Measurements from ENCODE around the gene LDLR.
"Not testable (repeated sequence)": the region's sequence is repeated elsewhere in the genome, so short reads cannot be mapped to it uniquely, and the experiment has no call there.

Gene LDLR

GRCh38 chr19:11115895-11116446 is 26.7 kb downstream of the LDLR start:
- no peak overlapping the region for H2BK120ac ChIP-seq (ENCODE audit: low read depth, low read length)
- H2AK5ac ChIP-seq (ENCODE audit: low read depth, low read length): no peak overlapping the region
- WGBS, 2 donors (ENCODE audit: extremely low coverage in 2 of 2, insufficient read length in 2 of 2, insufficient replicate concordance in 1 of 2): no CpG with 5 or more reads among the region's 11 CpGs

GRCh38 chr19:11116507-11116906 is 27.2 kb downstream of the LDLR start:
- no peak for DNase-seq (ENCODE audit: low spot score)
- Histone ChIP-seq H2BK120ac (ENCODE audit: low read depth, low read length) (no peak overlapping the region), H3K4me2 (ENCODE audit: insufficient read depth, low read length, poor library complexity, severe bottlenecking) (no peak overlapping the region), H3K14ac (ENCODE audit: low read length) (no peak overlapping the region), H3K79me1 (ENCODE audit: low read depth, low read length) (peaks cover 9% of the 10 kb centered on the region), H3K4me3 (ENCODE audit: low read length in 2 of 2) (no peak overlapping the region), H3K9me3 (replicated peaks in 1 of 2; ENCODE audit: control insufficient read depth in 2 of 2, insufficient read depth in 1 of 2, low read depth in 1 of 2, low read length in 2 of 2) (peaks cover 0 to 2% of the 10 kb centered on the region in 2 donors), H3K36me3 (replicated peaks in 1 of 2; ENCODE audit: control insufficient read depth in 2 of 2, insufficient read depth in 2 of 2, low read length in 2 of 2) (peaks cover 71 to 97% of the 10 kb centered on the region in 2 donors), H3K27ac (replicated peaks; ENCODE audit: low read length) (no peak overlapping the region), H2BK5ac (ENCODE audit: low read length) (peak overlapping the region; percentile 39), H4K91ac (ENCODE audit: low read depth, low read length, poor library complexity) (no peak overlapping the region), H2AK5ac (ENCODE audit: low read depth, low read length) (no peak overlapping the region), H3K4me1 (ENCODE audit: control insufficient read depth in 2 of 2, insufficient read depth in 1 of 2, low read depth in 1 of 2, low read length in 2 of 2) (no peaks in the 10 kb centered on the region), H3K27me3 (ENCODE audit: control insufficient read depth in 3 of 3, insufficient read depth in 3 of 3, low read depth in 1 of 3, low read length in 3 of 3) (no peaks in the 10 kb centered on the region), H3K23ac (ENCODE audit: low read depth, low read length, poor library complexity) (no peak overlapping the region), H2AFZ (ENCODE audit: low read length) (no peak overlapping the region), H3K4ac (ENCODE audit: low read length) (no peak overlapping the region), H2BK12ac (ENCODE audit: low read length) (no peak overlapping the region), H4K8ac (ENCODE audit: low read depth, low read length) (peak overlapping the region; percentile 82), H3K9ac (ENCODE audit: low read depth, low read length, poor library complexity) (no peak overlapping the region), H3K18ac (ENCODE audit: low read length) (no peak overlapping the region), H2BK15ac (ENCODE audit: low read length) (no peak overlapping the region)
- no CpG with 5 or more reads among the region's 9 CpGs for WGBS, 2 donors (ENCODE audit: extremely low coverage in 2 of 2, insufficient read length in 2 of 2, insufficient replicate concordance in 1 of 2)

More at GRCh38 chr19:11115895-11116446, 26.7 kb downstream of the LDLR start:
- no peak overlapping the region for H3K4me3 ChIP-seq (ENCODE audit: low read length in 2 of 2)
- no peak overlapping the region for H3K14ac ChIP-seq (ENCODE audit: low read length)
- H3K79me1 ChIP-seq (ENCODE audit: low read depth, low read length): peaks cover 9% of the 10 kb centered on the region
- no peak overlapping the region for H3K9ac ChIP-seq (ENCODE audit: low read depth, low read length, poor library complexity)
- no peak overlapping the region for H2AFZ ChIP-seq (ENCODE audit: low read length)
- no peaks in the 10 kb centered on the region for H3K4me1 ChIP-seq (ENCODE audit: control insufficient read depth in 2 of 2, insufficient read depth in 1 of 2, low read depth in 1 of 2, low read length in 2 of 2)
- H2BK12ac ChIP-seq (ENCODE audit: low read length): no peak overlapping the region
- no peak overlapping the region for H3K4ac ChIP-seq (ENCODE audit: low read length)
- no peak overlapping the region for H2BK5ac ChIP-seq (ENCODE audit: low read length)
- no peak overlapping the region for H3K4me2 ChIP-seq (ENCODE audit: insufficient read depth, low read length, poor library complexity, severe bottlenecking)
- no peak overlapping the region for H3K27ac ChIP-seq (replicated peaks; ENCODE audit: low read length)
- H2BK15ac ChIP-seq (ENCODE audit: low read length): no peak overlapping the region
- no peak for DNase-seq (ENCODE audit: low spot score)
- H4K8ac ChIP-seq (ENCODE audit: low read depth, low read length): no peak overlapping the region
- H3K36me3 ChIP-seq (replicated peaks in 1 of 2; ENCODE audit: control insufficient read depth in 2 of 2, insufficient read depth in 2 of 2, low read length in 2 of 2): peaks cover 73 to 97% of the 10 kb centered on the region in 2 donors
- H3K23ac ChIP-seq (ENCODE audit: low read depth, low read length, poor library complexity): no peak overlapping the region
- no peaks in the 10 kb centered on the region for H3K27me3 ChIP-seq (ENCODE audit: control insufficient read depth in 3 of 3, insufficient read depth in 3 of 3, low read depth in 1 of 3, low read length in 3 of 3)
- H3K18ac ChIP-seq (ENCODE audit: low read length): no peak overlapping the region
- H4K91ac ChIP-seq (ENCODE audit: low read depth, low read length, poor library complexity): no peak overlapping the region
- H3K9me3 ChIP-seq (replicated peaks in 1 of 2; ENCODE audit: control insufficient read depth in 2 of 2, insufficient read depth in 1 of 2, low read depth in 1 of 2, low read length in 2 of 2): peaks cover 0 to 2% of the 10 kb centered on the region in 2 donors

DNA sequence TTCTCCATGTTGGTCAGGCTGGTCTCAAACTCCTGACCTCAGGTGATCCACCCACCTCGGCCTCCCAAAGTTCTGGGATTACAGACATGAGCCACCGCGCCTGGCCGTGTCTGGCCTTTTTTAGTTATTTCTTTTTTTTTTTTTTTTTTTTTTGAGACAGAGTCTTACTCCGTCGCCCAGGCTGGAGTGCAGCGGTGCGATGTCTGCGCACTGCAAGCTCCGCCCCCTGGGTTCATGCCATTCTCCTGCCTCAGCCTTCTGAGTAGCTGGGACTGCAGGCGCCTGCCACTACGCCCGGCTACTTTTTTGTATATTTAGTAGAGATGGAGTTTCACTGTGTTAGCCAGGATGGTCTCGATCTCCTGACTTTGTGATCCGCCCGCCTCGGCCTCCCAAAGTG is 32.7 kb downstream of the LDLR start:
- not testable (repeated sequence) for H3K4me2 ChIP-seq (ENCODE audit: insufficient read depth, low read length, poor library complexity, severe bottlenecking); DNase-seq (ENCODE audit: low spot score); H3K14ac ChIP-seq (ENCODE audit: low read length); H4K91ac ChIP-seq (ENCODE audit: low read depth, low read length, poor library complexity); H3K23ac ChIP-seq (ENCODE audit: low read depth, low read length, poor library complexity); H2BK5ac ChIP-seq (ENCODE audit: low read length); H2BK15ac ChIP-seq (ENCODE audit: low read length); H3K27me3 ChIP-seq (ENCODE audit: control insufficient read depth in 3 of 3, insufficient read depth in 3 of 3, low read depth in 1 of 3, low read length in 3 of 3); H2AK5ac ChIP-seq (ENCODE audit: low read depth, low read length); H4K8ac ChIP-seq (ENCODE audit: low read depth, low read length); H3K4ac ChIP-seq (ENCODE audit: low read length); H3K4me1 ChIP-seq (ENCODE audit: control insufficient read depth in 2 of 2, insufficient read depth in 1 of 2, low read depth in 1 of 2, low read length in 2 of 2); H3K18ac ChIP-seq (ENCODE audit: low read length); H3K4me3 ChIP-seq (ENCODE audit: low read length in 2 of 2); H2AFZ ChIP-seq (ENCODE audit: low read length); H3K27ac ChIP-seq (replicated peaks; ENCODE audit: low read length); H2BK12ac ChIP-seq (ENCODE audit: low read length); H3K9me3 ChIP-seq (replicated peaks in 1 of 2; ENCODE audit: control insufficient read depth in 2 of 2, insufficient read depth in 1 of 2, low read depth in 1 of 2, low read length in 2 of 2); H3K79me1 ChIP-seq (ENCODE audit: low read depth, low read length); H3K9ac ChIP-seq (ENCODE audit: low read depth, low read length, poor library complexity); H2BK120ac ChIP-seq (ENCODE audit: low read depth, low read length)
- peaks cover 59 to 92% of the 10 kb centered on the region in 2 donors for H3K36me3 ChIP-seq (replicated peaks in 1 of 2; ENCODE audit: control insufficient read depth in 2 of 2, insufficient read depth in 2 of 2, low read length in 2 of 2)
- WGBS, 2 donors (ENCODE audit: extremely low coverage in 2 of 2, insufficient read length in 2 of 2, insufficient replicate concordance in 1 of 2): no CpG with 5 or more reads among the region's 17 CpGs

DNA sequence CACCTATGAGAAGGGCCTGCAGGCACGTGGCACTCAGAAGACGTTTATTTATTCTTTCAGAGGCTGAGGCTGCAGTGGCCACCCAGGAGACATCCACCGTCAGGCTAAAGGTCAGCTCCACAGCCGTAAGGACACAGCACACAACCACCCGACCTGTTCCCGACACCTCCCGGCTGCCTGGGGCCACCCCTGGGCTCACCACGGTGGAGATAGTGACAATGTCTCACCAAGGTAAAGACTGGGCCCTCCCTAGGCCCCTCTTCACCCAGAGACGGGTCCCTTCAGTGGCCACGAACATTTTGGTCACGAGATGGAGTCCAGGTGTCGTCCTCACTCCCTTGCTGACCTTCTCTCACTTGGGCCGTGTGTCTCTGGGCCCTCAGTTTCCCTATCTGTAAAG is 33.9 kb downstream of the LDLR start:
- no peak overlapping the region for H3K4ac ChIP-seq (ENCODE audit: low read length)
- no peak overlapping the region for H2BK5ac ChIP-seq (ENCODE audit: low read length)
- H2AFZ ChIP-seq (ENCODE audit: low read length): no peak overlapping the region
- no peak overlapping the region for H3K18ac ChIP-seq (ENCODE audit: low read length)
- H3K27me3 ChIP-seq (ENCODE audit: control insufficient read depth in 3 of 3, insufficient read depth in 3 of 3, low read depth in 1 of 3, low read length in 3 of 3): no peaks in the 10 kb centered on the region
- no peak overlapping the region for H3K9ac ChIP-seq (ENCODE audit: low read depth, low read length, poor library complexity)
- no peak overlapping the region for H3K14ac ChIP-seq (ENCODE audit: low read length)
- H3K79me1 ChIP-seq (ENCODE audit: low read depth, low read length): peaks cover 4% of the 10 kb centered on the region
- H3K36me3 ChIP-seq (replicated peaks in 1 of 2; ENCODE audit: control insufficient read depth in 2 of 2, insufficient read depth in 2 of 2, low read length in 2 of 2): peaks cover 60 to 92% of the 10 kb centered on the region in 2 donors
- no peak for DNase-seq (ENCODE audit: low spot score)
- no peak overlapping the region for H2BK15ac ChIP-seq (ENCODE audit: low read length)
- no CpG with 5 or more reads among the region's 13 CpGs for WGBS, 2 donors (ENCODE audit: extremely low coverage in 2 of 2, insufficient read length in 2 of 2, insufficient replicate concordance in 1 of 2)
- H2AK5ac ChIP-seq (ENCODE audit: low read depth, low read length): no peak overlapping the region
- H2BK12ac ChIP-seq (ENCODE audit: low read length): no peak overlapping the region
- no peak overlapping the region for H3K23ac ChIP-seq (ENCODE audit: low read depth, low read length, poor library complexity)
- no peak overlapping the region for H3K4me2 ChIP-seq (ENCODE audit: insufficient read depth, low read length, poor library complexity, severe bottlenecking)
- H4K8ac ChIP-seq (ENCODE audit: low read depth, low read length): no peak overlapping the region
- no peak overlapping the region for H3K27ac ChIP-seq (replicated peaks; ENCODE audit: low read length)
- no peaks in the 10 kb centered on the region for H3K4me1 ChIP-seq (ENCODE audit: control insufficient read depth in 2 of 2, insufficient read depth in 1 of 2, low read depth in 1 of 2, low read length in 2 of 2)
- H3K9me3 ChIP-seq (replicated peaks in 1 of 2; ENCODE audit: control insufficient read depth in 2 of 2, insufficient read depth in 1 of 2, low read depth in 1 of 2, low read length in 2 of 2): peaks cover 0 to 4% of the 10 kb centered on the region in 2 donors
- H3K4me3 ChIP-seq (ENCODE audit: low read length in 2 of 2): no peak overlapping the region
- no peak overlapping the region for H4K91ac ChIP-seq (ENCODE audit: low read depth, low read length, poor library complexity)
- H2BK120ac ChIP-seq (ENCODE audit: low read depth, low read length): no peak overlapping the region
